Epithelial cell of alveolus of lung (primary cell): ENCODE results near the gene GOLGA8G. TPM values are rescaled to one million over a fixed set of nuclear protein-coding genes. Genes with fewer than 3 reads are reported as not detected.

Experiments used
- total RNA-seq: library from RNA; depleted of rRNA; stranded (reverse); fragments of >200 nt; gene quantifications from 2 replicates; pipeline ENCODE4 v1.2.1, GENCODE V29; 2015

Gene GOLGA8G
- not detected in 2 replicates for total RNA-seq

GRCh38 chr15:28532954-28533353 is at the start of gene GOLGA8G:
Gene GOLGA8G (minus strand): TSS chr15:28532971. CDS start chr15:28532909, 62 bp downstream.

GRCh38 chr15:28553268-28553667 is 20.5 kb upstream of the GOLGA8G start, which contains the start of gene GOLGA6L25:
Gene GOLGA6L25 (plus strand): TSS chr15:28553568. CDS start chr15:28553629, 61 bp downstream.

Other genes starting within 250 kb of the GOLGA8G start
- gene HERC2, start 210.8 kb downstream of the GOLGA8G start, total RNA-seq: 22.1 and 28.2 TPM in 2 replicates
- not detected in 2 replicates for gene GOLGA6L24, start 174.9 kb downstream of the GOLGA8G start, total RNA-seq
- gene GOLGA8F, start 154.3 kb downstream of the GOLGA8G start, total RNA-seq: not detected in 2 replicates
- gene GOLGA6L25, start 20.6 kb upstream of the GOLGA8G start, total RNA-seq: not detected in 2 replicates
- 0.26 TPM in 1 of 2 replicates, not detected in the other for gene GOLGA8M, start 179.4 kb upstream of the GOLGA8G start, total RNA-seq